ENCODE measurements around the gene SRRM3. TPM values are rescaled to one million over a fixed set of nuclear protein-coding genes. Genes with fewer than 3 reads are reported as not detected.
"Not testable (repeated sequence)": the region's sequence is repeated elsewhere in the genome, so short reads cannot be mapped to it uniquely, and the experiment has no call there.

The SRRM3 gene, protein sequence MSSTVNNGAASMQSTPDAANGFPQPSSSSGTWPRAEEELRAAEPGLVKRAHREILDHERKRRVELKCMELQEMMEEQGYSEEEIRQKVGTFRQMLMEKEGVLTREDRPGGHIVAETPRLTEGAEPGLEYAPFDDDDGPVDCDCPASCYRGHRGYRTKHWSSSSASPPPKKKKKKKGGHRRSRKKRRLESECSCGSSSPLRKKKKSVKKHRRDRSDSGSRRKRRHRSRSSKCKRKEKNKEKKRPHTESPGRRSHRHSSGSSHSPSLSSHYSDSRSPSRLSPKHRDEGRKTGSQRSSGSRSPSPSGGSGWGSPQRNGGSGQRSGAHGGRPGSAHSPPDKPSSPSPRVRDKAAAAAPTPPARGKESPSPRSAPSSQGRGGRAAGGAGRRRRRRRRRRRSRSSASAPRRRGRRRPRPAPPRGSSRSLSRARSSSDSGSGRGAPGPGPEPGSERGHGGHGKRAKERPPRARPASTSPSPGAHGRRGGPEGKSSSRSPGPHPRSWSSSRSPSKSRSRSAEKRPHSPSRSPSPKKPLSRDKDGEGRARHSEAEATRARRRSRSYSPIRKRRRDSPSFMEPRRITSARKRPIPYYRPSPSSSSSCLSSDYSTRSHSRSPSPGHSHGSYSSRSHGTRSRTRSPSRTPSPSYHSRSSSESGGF
- 6.2 TPM for total RNA-seq

DNA sequence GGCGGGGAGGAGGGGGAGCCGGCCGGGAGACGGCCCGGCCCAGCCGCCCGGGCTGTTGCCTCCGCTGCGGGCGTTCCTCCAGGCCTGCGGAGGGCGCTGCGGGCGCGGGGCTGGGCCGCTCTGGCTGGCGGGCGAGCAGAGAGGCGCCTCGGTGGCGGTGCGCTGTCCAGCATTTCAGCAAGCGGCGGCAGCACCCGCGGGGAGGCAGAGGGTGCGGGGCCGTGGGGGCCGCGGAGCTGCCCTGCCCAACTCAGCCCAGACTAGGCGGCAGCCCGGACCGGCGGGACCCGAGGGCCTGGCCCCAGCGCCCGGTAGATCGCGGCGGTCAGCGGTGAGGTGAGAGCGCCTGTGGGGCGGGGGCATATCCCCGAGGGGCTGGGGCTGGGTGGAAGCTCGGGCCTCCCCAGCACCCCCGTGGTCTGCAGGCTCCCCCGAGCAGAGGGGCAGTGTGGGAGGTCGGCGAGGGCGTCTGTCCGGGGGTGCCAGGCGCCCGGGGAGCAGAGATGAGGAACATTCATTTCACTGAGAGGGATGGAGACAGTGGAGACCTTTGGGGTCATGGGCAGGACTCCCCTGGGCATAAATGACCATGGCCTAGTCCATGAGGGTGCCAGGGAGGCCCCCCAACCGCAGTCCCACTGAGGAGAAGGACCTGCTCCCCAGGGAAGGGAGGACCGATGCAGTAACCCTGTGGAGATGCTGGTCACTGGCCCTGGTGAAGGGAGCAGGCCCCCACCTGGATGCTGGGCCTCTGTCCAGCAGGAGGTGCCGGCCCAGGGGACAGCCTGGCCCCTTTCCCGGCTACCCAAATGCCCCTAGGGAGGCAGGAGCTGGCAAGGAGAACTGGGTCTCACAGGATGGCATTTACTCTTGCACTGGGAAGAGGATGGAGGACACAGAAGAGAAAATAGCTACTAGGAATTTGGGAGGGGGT lies at the start of gene SRRM3:
SRRM3 (plus strand) TSS at position 165 of the 934 bp plus-strand sequence. CDS start 33,171 bp downstream, outside the sequence.
- ATAC-seq = peak; percentile 90

DNA sequence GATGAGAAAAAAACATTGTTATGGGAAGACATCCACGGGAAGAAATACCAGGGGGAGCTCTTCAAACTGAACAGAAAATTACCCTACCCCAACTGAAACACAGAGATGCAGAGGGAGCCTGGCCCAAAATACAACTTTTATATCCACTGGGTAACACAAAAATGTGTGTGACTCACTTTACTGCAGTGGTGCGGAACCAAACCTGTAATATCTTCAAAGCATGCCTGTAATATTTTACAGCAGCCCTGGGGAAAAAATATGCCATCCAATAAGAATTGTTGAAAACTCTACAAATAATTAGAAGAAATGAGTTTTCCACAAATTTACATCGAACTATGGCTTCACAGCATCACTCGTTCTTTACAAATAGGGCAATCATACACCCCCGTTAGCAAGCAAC lies 49.8 kb upstream of the SRRM3 start:
- ATAC-seq = peak; percentile 52

DNA sequence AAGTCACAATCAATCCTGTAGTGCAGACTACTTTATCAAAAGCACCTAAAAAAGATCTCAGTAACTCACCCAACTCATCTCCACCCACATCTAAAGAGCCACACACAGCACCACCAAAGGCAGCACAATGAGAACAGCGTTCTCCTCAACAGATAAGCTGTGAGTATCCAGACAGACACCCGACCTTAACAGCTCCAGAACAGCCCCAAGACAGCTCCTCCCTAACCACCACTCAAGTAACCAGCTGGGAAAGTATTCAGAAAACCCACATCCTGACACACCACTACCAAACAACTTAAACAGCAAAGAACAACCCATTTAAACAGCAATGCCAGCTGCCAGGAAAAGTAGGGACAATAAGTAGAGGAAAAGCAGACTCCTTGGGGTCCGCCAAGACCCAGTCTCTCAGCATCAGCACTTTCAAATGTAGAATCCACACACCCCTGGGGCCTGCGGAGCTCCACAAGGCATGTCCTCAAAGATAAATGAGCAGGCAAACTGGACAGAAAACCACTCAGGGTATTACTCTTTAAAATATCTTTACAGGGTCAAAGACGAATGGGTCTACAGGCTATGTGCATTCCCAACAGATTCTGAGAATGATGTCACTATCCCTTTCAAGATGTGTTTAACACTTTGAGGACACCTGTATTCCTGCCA lies 48.0 kb upstream of the SRRM3 start:
- ATAC-seq = not testable (repeated sequence)

DNA sequence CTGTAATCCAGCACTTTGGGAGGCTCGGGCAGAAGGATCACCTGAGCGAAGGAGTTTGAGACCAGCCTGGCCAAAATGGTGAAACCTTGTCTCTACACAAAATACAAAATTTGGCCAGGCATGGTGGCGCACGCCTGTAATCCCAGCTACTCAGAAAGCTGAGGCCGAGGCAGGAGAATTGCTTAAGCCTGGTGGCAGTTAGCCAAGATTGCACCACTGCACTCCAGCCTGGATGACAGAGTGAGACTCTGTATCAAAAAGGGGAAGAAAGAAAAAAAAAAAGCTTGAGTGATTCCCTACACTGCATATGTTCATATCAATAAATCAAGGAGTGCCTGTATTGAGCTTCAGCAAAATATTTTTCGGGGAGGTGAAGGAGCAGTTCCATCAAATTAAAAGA lies 45.8 kb upstream of the SRRM3 start:
- peak; percentile 28 for ATAC-seq

DNA sequence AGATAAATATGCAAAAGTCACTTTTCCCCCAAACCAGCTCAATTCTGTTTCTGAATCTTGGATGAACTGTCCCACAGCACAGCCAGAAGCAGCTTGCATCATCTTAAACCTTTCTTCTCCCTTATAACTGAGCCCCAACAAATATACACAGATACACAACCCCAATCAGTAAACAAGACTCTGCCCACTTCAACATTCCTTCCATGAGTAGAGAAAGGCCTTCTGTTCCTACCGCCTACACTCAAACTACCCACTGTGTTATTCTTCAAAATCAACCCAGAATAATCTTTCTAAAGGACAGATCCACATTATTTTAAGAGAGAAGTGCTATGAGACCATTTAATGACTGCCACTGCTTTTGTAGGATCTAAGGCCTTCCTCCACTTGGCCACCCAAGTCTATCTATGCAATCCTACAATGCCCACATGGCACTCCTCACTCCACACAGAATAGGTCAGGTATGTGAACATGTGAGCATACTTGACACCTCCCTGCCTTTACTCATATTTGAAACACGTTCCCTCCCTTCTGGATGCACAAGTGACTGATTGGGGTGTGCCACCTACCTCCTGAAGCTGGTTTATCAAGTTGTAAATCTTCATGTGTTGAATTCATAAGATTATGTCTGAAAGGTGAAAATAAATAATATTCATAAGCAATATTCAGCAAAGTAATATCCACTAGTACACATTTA lies 44.6 kb upstream of the SRRM3 start:
- peak; percentile 99 for ATAC-seq

DNA sequence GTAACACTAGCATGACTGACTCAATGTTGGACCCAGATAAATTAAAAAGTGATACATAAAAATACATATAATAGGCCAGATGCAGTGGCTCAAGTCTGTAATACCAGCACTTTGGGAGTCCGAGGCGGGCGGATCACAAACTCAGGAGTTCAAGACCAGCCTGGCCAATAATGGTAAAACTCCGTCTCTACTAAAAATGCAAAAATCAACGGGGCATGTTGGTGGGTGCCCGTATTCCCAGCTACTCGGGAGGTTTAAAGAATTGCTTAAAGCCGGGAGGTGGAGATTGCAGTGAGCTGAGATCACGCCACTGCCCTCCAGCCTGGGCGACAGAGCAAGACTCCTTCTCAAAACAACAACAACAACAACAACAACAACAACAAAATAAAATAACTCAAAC lies 43.3 kb upstream of the SRRM3 start:
- ATAC-seq = not testable (repeated sequence)

DNA sequence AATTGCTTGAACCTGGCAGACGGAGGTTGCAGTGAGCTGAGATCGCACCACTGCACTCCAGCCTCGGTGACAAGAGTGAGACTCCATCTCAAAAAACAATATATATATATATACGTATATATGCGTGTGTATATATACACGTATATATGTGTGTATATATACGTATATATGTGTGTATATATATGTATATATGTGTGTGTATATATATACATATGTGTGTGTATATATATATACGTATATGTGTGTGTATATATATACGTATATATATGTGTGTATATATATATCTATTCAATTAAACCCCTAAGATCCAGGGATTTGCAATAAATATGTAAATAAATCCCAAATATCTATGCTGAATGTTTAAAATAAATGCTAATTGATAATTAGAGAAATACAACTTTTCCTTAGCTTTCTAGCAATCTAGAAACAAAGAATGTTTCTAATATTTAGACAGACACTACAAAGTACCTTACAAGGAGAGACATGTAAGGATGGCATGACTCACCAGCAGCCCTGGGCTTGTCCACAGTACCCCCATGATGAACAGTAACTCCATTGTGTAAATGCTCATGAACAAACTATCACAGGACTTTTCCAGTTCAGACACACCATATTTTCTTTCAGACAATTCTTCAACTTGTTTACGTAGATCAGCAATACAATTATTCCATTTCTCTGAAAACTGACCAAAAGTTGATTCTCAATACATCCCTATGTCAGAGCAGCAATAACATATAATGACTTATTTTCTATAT lies 39.1 kb upstream of the SRRM3 start:
- not testable (repeated sequence) for ATAC-seq

DNA sequence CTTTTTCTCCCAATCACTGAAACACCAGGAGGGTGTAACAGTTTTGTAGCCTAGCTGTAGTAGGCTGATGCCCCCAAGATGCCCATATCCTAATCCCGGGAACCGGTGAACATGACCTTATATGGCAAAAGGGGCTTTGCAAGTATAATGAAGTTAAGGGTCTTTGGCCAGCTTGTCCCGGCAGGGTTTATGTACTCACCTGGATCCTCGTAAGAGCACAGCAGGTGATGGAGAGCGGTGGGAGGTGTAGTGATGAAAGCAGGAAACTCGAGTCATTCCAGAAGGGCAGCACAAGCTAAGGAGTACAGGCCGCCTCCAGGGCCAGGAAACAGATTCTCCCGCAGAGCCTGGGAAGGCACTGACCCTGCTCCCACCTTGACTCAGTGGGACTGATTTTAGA lies 37.9 kb upstream of the SRRM3 start:
- ATAC-seq = not testable (repeated sequence)

DNA sequence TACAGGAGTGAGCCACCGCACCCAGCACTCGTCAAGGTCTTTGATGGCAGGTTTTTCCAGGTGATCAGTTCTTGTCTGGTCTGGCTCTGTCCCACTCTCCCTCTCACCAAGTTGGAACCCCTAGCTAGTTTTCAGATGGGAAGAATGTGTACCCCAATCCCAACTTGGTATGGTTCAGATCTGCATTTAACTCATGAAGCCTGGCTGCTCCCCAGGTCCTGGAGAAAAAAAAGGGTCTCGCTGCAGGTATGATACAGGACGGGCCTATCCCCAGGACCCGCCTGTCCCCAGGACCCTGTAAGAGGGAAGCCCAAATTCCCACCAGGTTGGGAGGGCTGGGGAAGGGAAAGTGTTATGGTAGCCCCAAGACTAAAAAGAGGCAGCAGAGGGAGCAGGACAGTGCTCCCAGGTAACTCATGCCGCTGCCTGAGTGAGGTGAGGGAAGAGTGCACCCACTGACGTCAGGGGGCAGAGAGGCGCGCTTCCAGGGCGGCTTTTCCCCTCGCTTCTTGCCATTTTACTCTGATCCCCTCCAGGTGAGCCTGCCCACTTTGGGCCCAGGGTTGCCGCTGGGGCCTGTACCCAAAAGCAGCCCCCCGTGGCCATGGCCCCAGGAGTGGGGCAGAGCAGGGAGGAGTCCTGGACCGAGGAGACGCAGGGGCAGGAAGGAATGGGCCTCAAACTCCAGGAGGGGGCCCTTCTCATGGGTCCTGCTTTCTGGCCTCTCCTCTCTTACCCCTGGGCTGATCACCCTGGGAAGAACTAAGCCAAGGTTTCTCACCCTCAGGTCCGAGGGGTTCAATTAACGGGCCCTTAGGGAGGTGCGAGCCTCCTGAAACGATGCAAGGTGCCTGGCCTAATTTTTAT lies 36.4 kb upstream of the SRRM3 start:
- ATAC-seq = no peak

DNA sequence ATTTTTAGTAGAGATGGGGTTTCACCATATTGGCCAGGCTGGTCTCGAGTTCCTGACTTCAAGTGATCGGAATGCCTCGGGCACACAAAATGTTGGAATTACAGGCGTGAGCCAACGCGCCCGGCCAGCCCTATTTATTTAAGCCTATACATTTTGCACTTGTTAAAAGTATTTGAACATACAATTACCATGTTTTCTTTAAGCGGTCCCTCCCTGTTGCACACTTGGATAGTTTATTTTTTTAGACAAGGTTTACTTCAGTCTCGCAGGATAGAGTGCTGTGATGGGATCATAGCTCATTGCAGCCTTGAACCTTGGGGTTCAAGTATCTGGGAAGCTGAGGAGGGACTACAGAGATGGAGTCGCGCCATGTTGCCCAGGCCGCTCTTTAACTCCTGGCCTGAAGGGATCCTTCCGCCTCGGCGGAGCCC lies 35.7 kb upstream of the SRRM3 start:
- no peak for ATAC-seq

DNA sequence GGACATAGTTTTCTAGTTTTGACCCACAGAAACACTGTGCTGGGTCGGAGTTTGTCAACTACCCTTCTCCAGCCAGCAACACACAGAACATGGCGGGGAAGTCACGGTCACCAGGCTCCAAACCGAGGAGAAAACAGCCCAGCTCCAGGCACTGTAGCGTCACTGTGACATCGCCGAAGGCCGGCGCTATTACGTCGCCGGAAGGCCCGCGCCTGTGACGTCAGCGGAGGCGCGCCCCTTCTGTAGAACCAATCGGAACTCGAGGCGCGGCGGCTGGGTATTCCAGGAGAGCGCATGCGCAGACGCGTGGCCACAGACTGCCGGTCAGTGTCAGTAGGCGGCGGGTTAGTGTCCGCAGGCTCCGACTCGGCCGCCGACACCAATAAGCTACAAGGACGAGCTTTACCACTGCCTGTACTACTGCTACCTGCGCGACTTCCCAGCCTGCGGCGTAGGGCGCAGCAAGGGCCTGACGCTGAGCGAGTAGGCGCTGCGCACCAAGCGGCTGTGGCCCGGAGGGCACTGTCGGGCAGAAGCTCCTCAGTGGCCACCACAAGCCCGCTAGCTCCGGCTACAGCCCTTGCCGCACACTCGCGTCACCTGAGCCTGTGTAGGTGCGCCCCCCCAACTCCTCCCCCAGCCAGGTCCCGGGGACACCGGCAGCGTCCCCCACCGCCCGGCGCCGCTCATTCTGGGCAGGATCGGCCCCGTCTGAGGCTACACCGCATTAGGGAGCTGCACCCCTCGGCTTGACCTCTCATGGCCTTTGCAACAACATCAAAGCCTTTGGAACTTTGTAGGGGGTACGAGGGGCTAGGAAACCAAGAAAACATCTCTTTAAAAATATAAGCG lies 35.1 kb upstream of the SRRM3 start:
- peak; percentile 95 for ATAC-seq

DNA sequence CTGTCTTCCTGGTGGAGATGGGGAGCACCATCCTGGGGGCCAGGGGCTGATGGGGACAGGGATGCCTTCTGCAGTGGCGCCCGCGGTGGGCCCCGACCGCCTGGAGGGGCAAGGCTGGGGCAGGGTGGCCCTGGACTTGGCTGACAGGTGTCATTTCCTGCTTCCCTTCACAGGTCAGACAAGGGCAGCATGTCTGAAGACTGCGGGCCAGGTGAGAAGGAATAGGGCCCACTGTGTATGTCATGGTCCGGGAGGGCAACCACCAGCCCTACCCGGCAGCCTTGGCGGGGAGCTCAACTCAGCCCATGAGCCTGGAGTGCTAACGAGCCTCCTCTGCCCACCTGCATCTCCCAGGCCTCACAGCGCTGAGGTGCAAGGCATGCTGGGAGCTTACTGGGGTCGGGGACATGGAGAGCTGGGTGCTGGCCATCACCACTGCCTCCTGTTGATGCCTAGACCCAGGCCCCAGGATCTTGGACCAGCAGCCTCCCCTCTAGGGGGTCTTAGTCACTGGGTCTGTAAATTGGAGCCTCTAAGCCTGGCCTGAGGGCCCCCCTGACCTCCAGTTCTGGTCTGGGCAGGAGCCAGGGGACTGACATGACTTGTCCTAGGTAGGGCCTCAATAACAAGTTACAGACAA lies 28.0 kb upstream of the SRRM3 start:
- ATAC-seq = no peak

DNA sequence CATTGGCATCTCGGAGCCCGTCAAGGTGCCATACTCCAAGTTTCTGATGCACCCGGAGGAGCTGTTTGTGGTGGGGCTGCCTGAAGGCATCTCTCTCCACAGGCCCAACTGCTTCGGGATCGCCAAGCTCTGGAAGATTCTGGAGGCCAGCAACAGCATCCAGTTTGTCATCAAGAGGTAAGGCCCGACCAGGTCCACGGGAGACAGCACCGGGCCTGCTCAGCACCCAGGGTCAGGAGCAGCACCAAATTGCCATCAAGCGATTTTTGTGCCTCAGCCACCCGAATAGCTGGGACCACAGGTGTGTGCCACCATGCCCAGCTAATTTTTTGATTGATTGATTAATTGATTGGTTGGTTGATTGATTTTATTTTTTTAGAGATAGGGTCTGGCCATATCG lies 24.7 kb upstream of the SRRM3 start:
- not testable (repeated sequence) for ATAC-seq

DNA sequence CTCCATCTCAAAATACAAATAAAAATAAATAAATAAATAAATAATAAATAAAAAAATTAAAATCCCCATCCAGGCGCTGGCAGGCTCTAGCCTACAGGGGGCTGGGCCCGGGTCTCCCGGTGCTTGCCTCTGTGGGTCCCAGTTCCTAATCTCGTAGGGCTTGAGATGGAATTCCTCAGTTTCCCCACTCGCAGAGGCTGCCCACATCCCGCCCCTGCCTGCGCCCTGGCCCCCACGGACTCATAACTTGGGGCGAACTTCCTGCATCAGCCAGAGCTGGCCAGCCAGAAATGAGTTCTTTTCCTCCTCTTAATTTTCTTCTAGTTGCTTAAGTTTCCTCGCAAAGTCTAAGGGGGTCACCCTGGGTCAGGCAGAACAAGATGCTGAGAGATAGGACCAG lies 22.0 kb upstream of the SRRM3 start:
- ATAC-seq = no peak

DNA sequence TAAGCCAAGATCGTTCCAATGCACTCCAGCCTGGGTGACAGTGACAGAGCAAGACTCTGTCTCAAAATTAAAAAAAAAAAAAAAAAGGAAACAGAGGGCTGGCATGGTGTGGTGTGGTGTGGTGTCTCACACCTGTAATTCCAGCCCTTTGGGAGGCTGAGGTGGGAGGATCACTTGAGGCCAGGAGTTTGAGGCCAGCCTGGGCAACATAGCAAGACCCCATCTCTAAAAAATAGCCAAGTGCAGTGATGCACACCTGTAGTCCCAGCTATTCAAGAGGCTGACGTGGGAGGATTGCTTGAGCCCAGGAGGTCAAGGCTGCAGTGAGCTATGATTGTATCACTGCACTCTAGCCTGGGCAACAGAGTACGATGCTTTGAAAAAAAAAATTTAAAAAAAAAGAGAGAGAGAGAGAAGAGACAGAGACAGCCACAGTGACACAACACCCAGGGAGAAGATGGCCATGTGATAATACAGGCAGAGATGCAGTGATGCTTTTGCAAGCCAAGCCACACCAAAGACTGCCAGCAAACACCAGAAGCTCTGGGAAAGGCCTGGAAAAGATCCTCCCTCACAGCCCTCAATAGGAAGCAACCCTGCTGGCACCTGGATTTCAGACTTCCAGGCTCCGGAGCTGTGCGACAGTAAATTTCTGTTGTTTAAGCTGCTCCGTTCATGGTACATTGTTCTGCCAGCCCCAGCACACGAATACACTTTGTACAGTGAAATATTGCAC lies 19.3 kb upstream of the SRRM3 start:
- no peak for ATAC-seq

DNA sequence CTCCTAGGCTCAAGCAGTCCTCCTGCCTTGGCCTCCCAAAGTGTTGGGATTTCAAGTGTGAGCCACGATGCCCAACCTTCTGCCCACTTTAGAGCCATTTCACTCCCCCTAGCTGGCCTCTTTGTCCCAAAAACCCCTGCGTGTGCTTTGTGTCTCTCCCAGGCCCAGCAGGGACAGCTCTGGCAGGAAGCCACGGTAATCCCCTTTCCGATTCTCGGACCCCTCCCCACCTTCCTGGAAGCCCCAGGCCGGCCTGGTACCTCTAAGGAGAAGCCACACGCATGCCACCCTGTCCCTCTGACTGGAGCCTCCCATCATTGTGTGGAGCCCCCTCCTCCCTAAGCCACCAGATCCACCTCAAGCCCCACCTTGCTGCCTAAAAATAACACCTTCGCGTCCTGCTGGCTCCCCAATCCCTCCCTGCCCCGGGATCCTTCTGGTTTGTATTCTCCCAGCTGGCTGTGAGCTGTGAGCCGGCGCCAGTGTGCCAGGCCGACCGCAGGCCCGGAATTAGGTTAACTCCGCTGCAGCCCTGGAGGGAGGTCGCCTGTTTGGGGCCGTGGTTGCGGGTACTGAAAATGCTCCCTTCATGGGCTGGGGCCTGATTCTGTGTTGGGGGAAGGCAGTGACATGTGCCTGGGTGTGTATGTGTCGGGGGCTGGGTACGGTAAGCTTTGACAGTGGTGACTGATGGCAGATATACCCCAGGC lies 16.4 kb upstream of the SRRM3 start:
- ATAC-seq = no peak

DNA sequence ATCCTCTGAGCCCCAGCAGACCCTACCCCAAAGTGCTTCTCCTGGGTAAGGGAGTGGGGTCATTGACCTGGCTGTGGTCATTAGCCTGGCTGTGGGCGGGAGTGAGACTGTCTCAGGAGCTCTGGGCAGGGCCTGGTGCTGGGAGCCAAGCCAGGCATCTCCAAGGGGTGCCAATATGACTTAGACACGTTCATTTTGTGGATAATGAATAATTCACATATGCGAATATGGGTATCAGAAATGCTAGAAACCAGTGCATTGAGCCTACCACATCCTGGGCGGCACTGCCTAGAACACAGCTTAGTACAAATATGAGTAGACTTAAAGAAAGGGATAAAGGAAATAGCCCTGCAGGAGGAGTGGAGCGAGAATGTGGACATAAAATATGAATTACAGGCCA lies 14.4 kb upstream of the SRRM3 start:
- no peak for ATAC-seq
